ENCODE measurements around the gene BCL6B. TPM values are rescaled to one million over a fixed set of nuclear protein-coding genes. Genes with fewer than 3 reads are reported as not detected.

BCL6B gene
- total and polyA plus RNA-seq, 2 of the 4 experiments (the other 2 are of a cell fraction): not detected

DNA sequence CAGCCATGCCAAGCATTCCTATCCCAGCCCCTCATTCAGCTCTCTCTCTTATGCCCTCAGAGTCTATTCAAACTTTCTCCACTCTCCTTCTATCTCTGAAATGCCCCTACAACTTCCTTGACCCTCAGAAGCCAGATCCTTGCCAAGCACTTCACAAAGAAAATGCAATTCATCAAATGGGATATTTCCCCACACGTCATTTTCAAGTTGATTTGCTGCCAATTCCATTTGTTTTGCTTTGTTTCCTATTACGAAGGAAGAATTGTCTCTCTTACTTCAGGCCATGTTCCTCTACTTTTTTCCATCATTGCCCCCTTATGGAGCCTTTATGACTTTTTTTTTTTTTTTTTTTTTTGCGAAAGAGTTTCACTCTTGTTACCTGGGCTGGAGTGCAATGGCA, 36.2 kb upstream of the BCL6B start:
- Histone ChIP-seq H4K91ac (ENCODE audit: insufficient read depth, low read depth, low read length) (no peak overlapping the region), H2BK15ac (ENCODE audit: low read depth, low read length) (no peak overlapping the region), H3K79me1 (ENCODE audit: low read depth in 1 of 2, low read length in 2 of 2) (no peaks in the 10 kb centered on the region), H3K18ac (ENCODE audit: low read depth, low read length) (no peak overlapping the region), H3K9me3 (ENCODE audit: control insufficient read depth, insufficient read depth, low read length) (no peaks in the 10 kb centered on the region), H3K56ac (ENCODE audit: extremely low read depth, insufficient read depth, low read length) (no peak overlapping the region), H3K14ac (replicated peaks; ENCODE audit: low read depth, low read length) (no peak overlapping the region), H3K27me3 (ENCODE audit: control insufficient read depth, insufficient read depth, low read length) (no peaks in the 10 kb centered on the region; the same call in 1 of the 2 replicates), H3K9ac (ENCODE audit: low read depth, low read length) (no peak overlapping the region), H3K4me3 (ENCODE audit: insufficient read depth, low read depth, low read length) (no peak overlapping the region), H3K4me1 (ENCODE audit: control insufficient read depth, insufficient read depth, low read length) (no peaks in the 10 kb centered on the region), H4K20me1 (ENCODE audit: insufficient read depth, low read length) (no peaks in the 10 kb centered on the region), H2AK9ac (replicated peaks; ENCODE audit: low read depth, low read length, poor library complexity) (no peak overlapping the region), H2BK5ac (ENCODE audit: low read depth, low read length, poor library complexity, severe bottlenecking) (no peak overlapping the region), H3K9me1 (ENCODE audit: insufficient read depth, low read length) (no peaks in the 10 kb centered on the region), H3K27ac (ENCODE audit: insufficient read depth, low read length) (no peak overlapping the region), H2AFZ (replicated peaks; ENCODE audit: low read length, poor library complexity) (no peak overlapping the region), H4K5ac (ENCODE audit: low read depth, low read length) (no peak overlapping the region), H2BK120ac (ENCODE audit: low read depth, low read length) (no peak overlapping the region), H2BK20ac (ENCODE audit: low read depth, low read length) (no peak overlapping the region), H3K23ac (ENCODE audit: low read depth, low read length) (no peak overlapping the region), H3K4me2 (ENCODE audit: low read depth, low read length) (no peak overlapping the region), H3K36me3 (ENCODE audit: control insufficient read depth, insufficient read depth, low read length) (no peaks in the 10 kb centered on the region), H3K4ac (ENCODE audit: low read depth, low read length) (no peak overlapping the region), H4K8ac (ENCODE audit: low read depth in 2 of 2, low read length in 2 of 2) (no peak overlapping the region), H2AK5ac (ENCODE audit: low read depth, low read length) (no peak overlapping the region)
- WGBS, 2 experiments (ENCODE audit: extremely low coverage in 2 of 2, insufficient read length in 1 of 2): no CpG with 5 or more reads among the region's 3 CpGs
- CTCF ChIA-PET: no interaction called here
- TF ChIP-seq MAFK (IDR thresholded peaks at IDR 0.05; ENCODE audit: low read depth, low read length): no peak
- no peak for TF ChIP-seq RAD21 (IDR thresholded peaks at IDR 0.05; ENCODE audit: low read length)
- TF ChIP-seq FOS (IDR thresholded peaks at IDR 0.05; ENCODE audit: low read depth, low read length): no peak
- TF ChIP-seq SMC3 (IDR thresholded peaks at IDR 0.05; ENCODE audit: low read depth, low read length): no peak
- no peak for TF ChIP-seq CHD1 (IDR thresholded peaks at IDR 0.05; ENCODE audit: low read depth, low read length)
- no peak for TF ChIP-seq POLR2A (IDR thresholded peaks at IDR 0.05; ENCODE audit: low read depth, low read length)
- TF ChIP-seq RFX5 (IDR thresholded peaks at IDR 0.05; ENCODE audit: low read depth, low read length): no peak
- TF ChIP-seq, protein P1, sequence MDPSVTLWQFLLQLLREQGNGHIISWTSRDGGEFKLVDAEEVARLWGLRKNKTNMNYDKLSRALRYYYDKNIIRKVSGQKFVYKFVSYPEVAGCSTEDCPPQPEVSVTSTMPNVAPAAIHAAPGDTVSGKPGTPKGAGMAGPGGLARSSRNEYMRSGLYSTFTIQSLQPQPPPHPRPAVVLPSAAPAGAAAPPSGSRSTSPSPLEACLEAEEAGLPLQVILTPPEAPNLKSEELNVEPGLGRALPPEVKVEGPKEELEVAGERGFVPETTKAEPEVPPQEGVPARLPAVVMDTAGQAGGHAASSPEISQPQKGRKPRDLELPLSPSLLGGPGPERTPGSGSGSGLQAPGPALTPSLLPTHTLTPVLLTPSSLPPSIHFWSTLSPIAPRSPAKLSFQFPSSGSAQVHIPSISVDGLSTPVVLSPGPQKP (IDR thresholded peaks at IDR 0.05; ENCODE audit: borderline replicate concordance, low read depth, low read length): no peak
- TF ChIP-seq, protein P2, sequence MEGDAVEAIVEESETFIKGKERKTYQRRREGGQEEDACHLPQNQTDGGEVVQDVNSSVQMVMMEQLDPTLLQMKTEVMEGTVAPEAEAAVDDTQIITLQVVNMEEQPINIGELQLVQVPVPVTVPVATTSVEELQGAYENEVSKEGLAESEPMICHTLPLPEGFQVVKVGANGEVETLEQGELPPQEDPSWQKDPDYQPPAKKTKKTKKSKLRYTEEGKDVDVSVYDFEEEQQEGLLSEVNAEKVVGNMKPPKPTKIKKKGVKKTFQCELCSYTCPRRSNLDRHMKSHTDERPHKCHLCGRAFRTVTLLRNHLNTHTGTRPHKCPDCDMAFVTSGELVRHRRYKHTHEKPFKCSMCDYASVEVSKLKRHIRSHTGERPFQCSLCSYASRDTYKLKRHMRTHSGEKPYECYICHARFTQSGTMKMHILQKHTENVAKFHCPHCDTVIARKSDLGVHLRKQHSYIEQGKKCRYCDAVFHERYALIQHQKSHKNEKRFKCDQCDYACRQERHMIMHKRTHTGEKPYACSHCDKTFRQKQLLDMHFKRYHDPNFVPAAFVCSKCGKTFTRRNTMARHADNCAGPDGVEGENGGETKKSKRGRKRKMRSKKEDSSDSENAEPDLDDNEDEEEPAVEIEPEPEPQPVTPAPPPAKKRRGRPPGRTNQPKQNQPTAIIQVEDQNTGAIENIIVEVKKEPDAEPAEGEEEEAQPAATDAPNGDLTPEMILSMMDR (conservative IDR thresholded peaks at IDR 0.05; ENCODE audit: low read depth, low read length): no peak
- TF ChIP-seq RCOR1 (IDR thresholded peaks at IDR 0.05; ENCODE audit: insufficient replicate concordance, low read length): no peak
- TF ChIP-seq NFE2L2 (IDR thresholded peaks at IDR 0.05; ENCODE audit: low read depth, low read length): no peak
- no peak for TF ChIP-seq MAZ (IDR thresholded peaks at IDR 0.05; ENCODE audit: borderline replicate concordance, low read depth, low read length)
- no peak for TF ChIP-seq MXI1 (IDR thresholded peaks at IDR 0.05; ENCODE audit: borderline replicate concordance, low read depth, low read length)
- no peak for TF ChIP-seq BHLHE40 (IDR thresholded peaks at IDR 0.05; ENCODE audit: low read depth, low read length)
- POLR2A ChIA-PET (ENCODE audit: unreplicated experiment): interaction anchor here (0.6 kb wide), 1 partner anchor 1402 kb away, joined by 3 read pairs; no protein-coding TSS in a partner anchor
- intact Hi-C loops (cut with micrococcal nuclease): no loop called here
- BruUV-seq (replicated peaks): no TSS peak
- no peak for ATAC-seq (ENCODE audit: low read depth)
- in situ Hi-C loops (cut with MboI; ENCODE audit: low sequenced_read_pairs): no loop called here
- DNase-seq: no peak
- dilution Hi-C loops (cut with HindIII; ENCODE audit: low sequenced_read_pairs, unreplicated experiment): no loop called here
